ENCODE results near the gene GTF2H2.
"Not testable (repeated sequence)": the region's sequence is repeated elsewhere in the genome, so short reads cannot be mapped to it uniquely, and the experiment has no call there.

DNA sequence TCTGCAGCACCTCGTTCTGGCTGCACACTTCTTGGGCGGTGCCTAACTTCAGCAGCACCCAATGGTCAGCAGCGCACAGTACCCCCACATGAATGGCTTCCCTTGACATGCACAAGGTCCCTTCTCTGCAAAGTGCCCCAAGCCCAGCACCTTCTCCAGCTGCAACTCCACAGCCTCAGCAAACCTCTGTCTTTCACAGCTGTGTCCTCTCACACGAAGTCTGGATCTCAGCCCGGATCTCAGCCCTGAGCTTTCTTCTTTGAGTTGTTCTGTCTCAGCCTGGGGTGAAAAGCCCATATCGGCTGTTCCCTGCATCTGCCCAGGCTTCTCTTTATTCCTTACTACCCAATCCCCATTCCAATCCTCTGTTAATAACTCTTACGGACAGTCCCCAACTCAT lies 32.5 kb upstream of the GTF2H2 start:
- not testable (repeated sequence) for TF ChIP-seq KLF9 (tag by site-specific recombination; IDR thresholded peaks at IDR 0.05; ENCODE audit: low read depth); ZNF558 (tag by site-specific recombination; IDR thresholded peaks at IDR 0.05); ZNF518A (tag by site-specific recombination; conservative IDR thresholded peaks at IDR 0.05; ENCODE audit: low read depth); ZNF335 (tag by site-specific recombination; conservative IDR thresholded peaks at IDR 0.05); TCF7L2 (IDR thresholded peaks at IDR 0.05; ENCODE audit: borderline replicate concordance, low read depth, low read length); ZNF341 (tag by site-specific recombination; IDR thresholded peaks at IDR 0.05; ENCODE audit: low read depth); ZNF747 (tag by site-specific recombination; IDR thresholded peaks at IDR 0.05); ZNF777 (tag by site-specific recombination; IDR thresholded peaks at IDR 0.05; ENCODE audit: borderline replicate concordance); ZBTB7A (tag by site-specific recombination; IDR thresholded peaks at IDR 0.05; ENCODE audit: low read depth); ZNF660 (tag by site-specific recombination; IDR thresholded peaks at IDR 0.05)
- TF ChIP-seq, protein P1, sequence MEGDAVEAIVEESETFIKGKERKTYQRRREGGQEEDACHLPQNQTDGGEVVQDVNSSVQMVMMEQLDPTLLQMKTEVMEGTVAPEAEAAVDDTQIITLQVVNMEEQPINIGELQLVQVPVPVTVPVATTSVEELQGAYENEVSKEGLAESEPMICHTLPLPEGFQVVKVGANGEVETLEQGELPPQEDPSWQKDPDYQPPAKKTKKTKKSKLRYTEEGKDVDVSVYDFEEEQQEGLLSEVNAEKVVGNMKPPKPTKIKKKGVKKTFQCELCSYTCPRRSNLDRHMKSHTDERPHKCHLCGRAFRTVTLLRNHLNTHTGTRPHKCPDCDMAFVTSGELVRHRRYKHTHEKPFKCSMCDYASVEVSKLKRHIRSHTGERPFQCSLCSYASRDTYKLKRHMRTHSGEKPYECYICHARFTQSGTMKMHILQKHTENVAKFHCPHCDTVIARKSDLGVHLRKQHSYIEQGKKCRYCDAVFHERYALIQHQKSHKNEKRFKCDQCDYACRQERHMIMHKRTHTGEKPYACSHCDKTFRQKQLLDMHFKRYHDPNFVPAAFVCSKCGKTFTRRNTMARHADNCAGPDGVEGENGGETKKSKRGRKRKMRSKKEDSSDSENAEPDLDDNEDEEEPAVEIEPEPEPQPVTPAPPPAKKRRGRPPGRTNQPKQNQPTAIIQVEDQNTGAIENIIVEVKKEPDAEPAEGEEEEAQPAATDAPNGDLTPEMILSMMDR (tag by site-specific recombination; IDR thresholded peaks at IDR 0.05), result not testable (repeated sequence)

Measured in HEK293 (cell line).